C4-2B (cell line): ENCODE results near the gene DNAJC5.

Source experiments
- H3K27ac ChIP-seq: fragments of 450-650 bp; 2 replicates; pipeline ENCODE4 v1.5.1; 2017
- ZFX ChIP-seq: fragments of 450-650 bp; IDR thresholded peaks from 2 replicates; pipeline ENCODE4 v1.6.1; 2017
- TF ChIP-seq, protein P1 (sequence below): fragments of 450-650 bp; conservative IDR thresholded peaks from 2 replicates; pipeline ENCODE4 v1.5.1; 2017; ENCODE audit warnings: mild to moderate bottlenecking

The DNAJC5 gene

DNA sequence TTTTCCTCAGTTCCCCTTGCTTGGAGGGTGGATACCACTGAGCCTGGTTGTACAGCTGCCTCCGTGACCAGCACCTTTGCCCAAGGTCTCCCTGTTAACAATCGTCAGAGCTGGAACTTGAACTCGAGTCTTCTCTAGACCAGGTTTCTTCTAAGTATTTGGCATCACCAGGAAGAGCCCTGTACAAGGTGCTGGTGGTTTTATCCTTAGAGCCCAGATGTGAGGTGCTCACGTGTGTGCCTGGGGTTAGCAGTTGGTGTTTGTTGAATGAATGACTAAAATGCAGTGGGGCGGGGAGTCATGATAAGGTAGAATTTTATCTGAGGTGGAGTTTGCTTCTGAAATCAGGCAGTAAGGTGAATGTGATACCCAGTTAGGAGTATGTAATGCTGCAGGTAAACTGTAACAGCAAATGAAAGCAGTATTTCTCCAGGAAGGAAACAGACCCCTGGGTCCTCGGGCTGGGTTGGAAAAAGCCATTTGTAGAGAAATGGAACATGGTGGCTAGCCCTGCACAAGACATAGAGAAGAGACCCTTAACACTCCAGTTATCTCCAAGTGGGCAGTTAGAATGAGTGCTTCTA lies 3.1 kb downstream of the DNAJC5 start:
- no peak for TF ChIP-seq ZFX
- TF ChIP-seq, protein P1, sequence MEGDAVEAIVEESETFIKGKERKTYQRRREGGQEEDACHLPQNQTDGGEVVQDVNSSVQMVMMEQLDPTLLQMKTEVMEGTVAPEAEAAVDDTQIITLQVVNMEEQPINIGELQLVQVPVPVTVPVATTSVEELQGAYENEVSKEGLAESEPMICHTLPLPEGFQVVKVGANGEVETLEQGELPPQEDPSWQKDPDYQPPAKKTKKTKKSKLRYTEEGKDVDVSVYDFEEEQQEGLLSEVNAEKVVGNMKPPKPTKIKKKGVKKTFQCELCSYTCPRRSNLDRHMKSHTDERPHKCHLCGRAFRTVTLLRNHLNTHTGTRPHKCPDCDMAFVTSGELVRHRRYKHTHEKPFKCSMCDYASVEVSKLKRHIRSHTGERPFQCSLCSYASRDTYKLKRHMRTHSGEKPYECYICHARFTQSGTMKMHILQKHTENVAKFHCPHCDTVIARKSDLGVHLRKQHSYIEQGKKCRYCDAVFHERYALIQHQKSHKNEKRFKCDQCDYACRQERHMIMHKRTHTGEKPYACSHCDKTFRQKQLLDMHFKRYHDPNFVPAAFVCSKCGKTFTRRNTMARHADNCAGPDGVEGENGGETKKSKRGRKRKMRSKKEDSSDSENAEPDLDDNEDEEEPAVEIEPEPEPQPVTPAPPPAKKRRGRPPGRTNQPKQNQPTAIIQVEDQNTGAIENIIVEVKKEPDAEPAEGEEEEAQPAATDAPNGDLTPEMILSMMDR, result no peak
- H3K27ac ChIP-seq, result no peak overlapping the region; the same call in 1 of the 2 replicates

DNA sequence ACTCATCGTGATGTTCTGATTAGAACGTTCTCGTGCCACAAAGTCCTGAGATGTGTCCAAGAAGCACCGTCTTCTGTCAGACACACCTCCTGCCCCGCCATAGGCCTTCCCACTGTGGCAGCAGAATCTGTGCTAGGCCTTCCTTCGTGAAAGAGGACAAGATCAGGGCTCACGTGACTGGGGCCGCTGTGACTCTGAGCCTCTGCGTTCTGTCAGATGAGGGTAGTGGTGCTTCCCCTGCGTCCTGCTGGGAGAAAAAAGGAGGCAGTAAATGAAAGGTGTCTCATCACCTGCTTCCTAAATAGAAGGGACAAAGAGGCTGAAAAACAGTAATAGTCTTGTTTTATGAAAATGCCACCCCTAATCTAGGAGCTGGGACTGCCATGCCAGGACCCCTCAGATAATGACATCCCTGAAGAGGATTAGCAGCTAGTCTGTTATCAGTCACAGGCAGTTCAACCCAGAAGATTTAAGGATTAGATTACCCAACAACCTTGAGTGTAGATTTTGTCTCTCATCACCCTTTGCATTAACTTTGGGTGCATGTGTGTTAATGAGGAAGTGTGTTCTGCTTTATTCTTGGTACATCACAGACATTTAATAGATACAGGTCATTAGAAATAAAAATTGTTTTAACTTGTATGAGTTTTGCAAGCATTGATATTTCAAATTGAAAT lies 4.1 kb downstream of the DNAJC5 start:
- no peak overlapping the region for H3K27ac ChIP-seq
- TF ChIP-seq, protein P1, result no peak
- TF ChIP-seq ZFX, result no peak

DNA sequence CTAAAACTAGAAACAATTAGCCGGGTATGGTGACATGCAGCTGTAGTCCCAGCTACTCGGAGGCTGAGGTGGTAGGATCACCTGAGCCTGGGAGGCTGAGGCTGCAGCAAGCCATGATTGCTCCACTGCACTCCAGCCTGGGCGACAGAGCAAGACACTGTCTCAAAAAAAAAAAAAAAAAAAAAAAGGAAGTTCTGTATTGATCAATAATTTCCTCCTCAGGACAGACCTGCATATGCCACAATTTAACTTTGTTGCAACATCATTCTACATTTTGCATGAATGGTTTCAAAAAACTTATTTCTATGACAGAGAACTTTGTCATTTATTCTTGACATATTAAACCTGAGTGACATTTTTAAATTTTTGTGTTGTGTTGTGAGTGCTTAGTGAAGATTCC lies 5.5 kb downstream of the DNAJC5 start:
- H3K27ac ChIP-seq, result no peak overlapping the region
- TF ChIP-seq ZFX, result no peak
- TF ChIP-seq, protein P1, result no peak

DNA sequence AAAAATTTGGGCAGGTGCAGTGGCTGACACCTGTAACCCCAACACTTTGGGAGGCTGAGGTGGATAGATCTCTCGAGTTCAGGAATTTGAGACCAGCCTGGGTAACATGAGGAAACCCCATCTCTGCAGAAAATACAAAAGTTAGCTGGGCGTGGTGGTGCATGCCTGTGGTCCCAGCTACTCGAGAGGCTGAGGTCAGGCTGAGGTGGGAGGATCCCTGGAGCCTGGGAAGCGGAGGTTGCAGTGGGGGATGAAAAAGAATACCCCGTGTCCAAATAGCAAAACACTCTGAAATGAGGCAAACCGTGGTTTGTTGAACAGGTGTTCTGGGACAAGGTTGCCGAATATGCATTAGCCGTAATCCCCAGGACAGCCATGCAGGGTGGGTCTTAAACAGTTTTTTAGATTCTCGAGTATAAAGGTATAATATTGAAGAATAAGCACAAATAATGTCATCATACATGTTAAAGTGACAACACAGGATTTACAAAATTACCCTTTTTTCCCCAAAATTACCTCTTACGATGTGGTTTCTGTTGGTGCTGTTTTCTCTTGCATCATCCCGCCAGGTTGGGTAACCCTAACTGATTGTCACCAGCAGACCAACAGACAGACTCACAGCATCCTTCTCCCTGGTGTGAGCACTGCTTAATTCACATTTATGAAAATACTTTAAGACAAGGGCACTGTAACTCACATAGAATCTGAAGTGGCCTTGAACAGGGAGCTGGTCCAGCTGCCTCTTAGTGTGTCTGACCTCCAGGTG lies 9.1 kb downstream of the DNAJC5 start:
- TF ChIP-seq, protein P1, result no peak
- TF ChIP-seq ZFX, result no peak
- H3K27ac ChIP-seq, result no peak overlapping the region

DNA sequence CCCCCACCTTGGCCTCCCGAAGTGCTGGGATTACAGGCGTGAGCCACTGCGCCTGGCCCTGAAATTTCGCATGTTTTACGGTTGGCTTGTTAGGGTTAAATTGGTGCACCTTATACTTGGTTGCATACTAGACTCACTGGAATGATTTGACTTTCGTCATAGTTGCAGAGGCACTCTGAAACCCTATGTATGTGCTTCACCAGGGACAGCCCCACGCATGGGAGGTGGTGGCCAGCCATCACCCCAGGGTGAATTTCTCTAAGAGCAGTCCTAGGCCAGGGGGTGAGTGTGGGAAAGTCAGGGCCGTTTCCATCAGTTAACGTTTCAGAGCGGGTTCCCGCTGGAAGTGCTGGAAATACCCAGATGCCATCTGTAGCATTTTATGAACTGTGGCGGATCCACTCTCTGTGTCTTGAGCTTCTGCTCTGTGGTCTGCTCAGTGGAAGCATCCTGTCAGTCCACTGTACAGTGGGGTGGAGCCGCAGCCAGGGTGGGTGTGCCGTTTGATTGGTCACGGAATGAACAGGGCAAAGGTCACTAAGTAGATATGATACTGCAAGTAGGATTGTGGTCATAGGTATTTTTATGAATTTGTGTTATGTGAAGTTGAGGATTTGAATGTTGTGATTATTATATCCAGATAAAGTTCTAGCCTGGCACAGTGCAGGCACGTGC lies 13.2 kb downstream of the DNAJC5 start:
- H3K27ac ChIP-seq, result no peak overlapping the region
- no peak for TF ChIP-seq ZFX
- TF ChIP-seq, protein P1, result no peak

DNA sequence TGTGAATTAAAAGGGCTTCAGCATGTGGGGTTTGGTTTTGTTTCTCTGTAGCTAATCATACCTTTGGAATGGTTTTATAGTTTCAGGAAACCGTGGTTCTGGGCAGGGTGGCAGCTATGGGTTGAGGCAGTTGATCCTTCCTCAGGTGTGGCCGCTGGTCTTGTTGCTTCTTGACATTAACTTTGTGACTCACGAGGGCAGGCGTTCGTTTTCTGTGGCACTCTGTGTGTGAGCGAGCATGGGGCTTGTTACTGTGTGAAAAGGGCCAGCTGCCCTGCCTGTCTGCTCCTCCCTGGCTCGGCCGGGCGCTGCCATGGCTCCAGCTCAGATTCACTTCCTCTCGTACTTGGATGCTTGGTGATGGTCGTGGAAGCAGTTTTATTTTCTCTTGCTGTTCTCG lies 16.2 kb downstream of the DNAJC5 start:
- TF ChIP-seq, protein P1, result no peak
- no peak for TF ChIP-seq ZFX
- peak overlapping the region; percentile 36; the same call in 1 of the 2 replicates for H3K27ac ChIP-seq
